ENCODE data around the gene MPHOSPH9.

Gene MPHOSPH9

GRCh38 chr12:123232807-123233504, at the start of gene MPHOSPH9, which contains the start of gene MTRFR:
Gene MPHOSPH9, minus strand, starts transcription at chr12:123233141. Its CDS starts 2,777 bp downstream, at chr12:123230364.
Gene MTRFR, plus strand, starts transcription at chr12:123233436. Its CDS starts 20,239 bp downstream, at chr12:123253675.
- DNase-seq, result peak; percentile 100

GRCh38 chr12:123282111-123282510, 49.2 kb upstream of the MPHOSPH9 start:
- DNase-seq, result no peak

GRCh38 chr12:123280971-123281370, 48.0 kb upstream of the MPHOSPH9 start:
- no peak for DNase-seq

- no peak for DNase-seq
Measured at GRCh38 chr12:123278101-123278627, 45.2 kb upstream of the MPHOSPH9 start.

- DNase-seq, result no peak
Measured at GRCh38 chr12:123273166-123273565, 40.2 kb upstream of the MPHOSPH9 start.

GRCh38 chr12:123271001-123271668, 38.2 kb upstream of the MPHOSPH9 start:
- DNase-seq, result peak; percentile 69

- DNase-seq, result no peak
Measured at GRCh38 chr12:123270214-123271000, 37.5 kb upstream of the MPHOSPH9 start.

GRCh38 chr12:123269896-123270213, 36.9 kb upstream of the MPHOSPH9 start:
- no peak for DNase-seq

- DNase-seq, result peak; percentile 40
Measured at GRCh38 chr12:123269395-123269892, 36.5 kb upstream of the MPHOSPH9 start.

GRCh38 chr12:123268850-123269249, 35.9 kb upstream of the MPHOSPH9 start:
- no peak for DNase-seq

- DNase-seq, result no peak
Measured at GRCh38 chr12:123267991-123268843, 35.3 kb upstream of the MPHOSPH9 start.

- no peak for DNase-seq
Measured at GRCh38 chr12:123267335-123267920, 34.5 kb upstream of the MPHOSPH9 start.

GRCh38 chr12:123266679-123267277, 33.8 kb upstream of the MPHOSPH9 start:
- DNase-seq, result no peak

- no peak for DNase-seq
Measured at GRCh38 chr12:123265851-123266678, 33.1 kb upstream of the MPHOSPH9 start.

GRCh38 chr12:123264642-123265041, 31.7 kb upstream of the MPHOSPH9 start:
- no peak for DNase-seq

- DNase-seq, result no peak
Measured at GRCh38 chr12:123263196-123263817, 30.4 kb upstream of the MPHOSPH9 start.

GRCh38 chr12:123261196-123261595, 28.3 kb upstream of the MPHOSPH9 start:
- DNase-seq, result no peak

- no peak for DNase-seq
Measured at GRCh38 chr12:123260081-123260480, 27.1 kb upstream of the MPHOSPH9 start.

GRCh38 chr12:123258593-123258992, 25.7 kb upstream of the MPHOSPH9 start:
- no peak for DNase-seq

- DNase-seq, result no peak
Measured at GRCh38 chr12:123254853-123255446, 22.0 kb upstream of the MPHOSPH9 start.

Measured in CD4-positive, alpha-beta T cell treated with Interferon gamma for 1 hour (primary cell).